ENCODE results near the gene SMARCD1.

The SMARCD1 gene

GRCh38 chr12:50059440-50060119, 25.6 kb upstream of the SMARCD1 start:
- H2AFZ ChIP-seq (ENCODE audit: low read depth, low read length, severe bottlenecking): no peak overlapping the region
- H3K79me2 ChIP-seq (ENCODE audit: insufficient read depth, low read length): no peaks in the 10 kb centered on the region
- no peaks in the 10 kb centered on the region for H3K36me3 ChIP-seq (ENCODE audit: low read length)
- no peak for TF ChIP-seq EZH2phosphoT487 (conservative IDR thresholded peaks at IDR 0.05; ENCODE audit: low read length)
- no peak for TF ChIP-seq CTCF (IDR thresholded peaks at IDR 0.05; ENCODE audit: insufficient read depth, low read length, poor library complexity, severe bottlenecking)
- H3K9me3 ChIP-seq (ENCODE audit: insufficient read depth, low read length): no peaks in the 10 kb centered on the region
- H3K9ac ChIP-seq (ENCODE audit: low read length): no peak overlapping the region
- H4K20me1 ChIP-seq (ENCODE audit: low read depth, low read length): no peaks in the 10 kb centered on the region
- no peaks in the 10 kb centered on the region for H3K27me3 ChIP-seq (ENCODE audit: low read length)
- no peak overlapping the region for H3K27ac ChIP-seq (ENCODE audit: low read depth, low read length)
- H3K4me2 ChIP-seq (ENCODE audit: low read depth, low read length, poor library complexity, severe bottlenecking): no peak overlapping the region
- H3K9me2 ChIP-seq (replicated peaks; ENCODE audit: insufficient read depth, low read length): no peaks in the 10 kb centered on the region
- no peak overlapping the region for H3K4me3 ChIP-seq (ENCODE audit: insufficient read depth, low read length, poor library complexity, severe bottlenecking)
- H3F3A ChIP-seq (ENCODE audit: insufficient read depth): no peaks in the 10 kb centered on the region

DNA sequence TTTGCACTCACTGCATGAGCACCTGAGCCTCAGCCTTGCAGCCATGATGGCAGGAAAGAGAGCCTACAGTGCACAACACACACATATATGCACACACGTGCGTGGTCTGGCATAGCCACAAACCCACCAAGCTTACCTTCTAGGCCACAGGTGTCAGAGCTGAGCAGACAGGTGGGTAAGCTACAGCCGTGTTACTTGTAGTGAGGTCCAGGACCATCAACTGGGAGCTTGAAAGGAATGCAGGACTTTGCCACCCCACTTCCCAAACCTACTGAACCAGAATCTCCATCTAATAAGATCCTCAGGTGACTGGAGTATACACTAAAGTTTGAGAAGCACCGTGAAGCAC, 25.0 kb upstream of the SMARCD1 start:
- H3K4me2 ChIP-seq (ENCODE audit: low read depth, low read length, poor library complexity, severe bottlenecking): no peak overlapping the region
- no peaks in the 10 kb centered on the region for H3K9me2 ChIP-seq (replicated peaks; ENCODE audit: insufficient read depth, low read length)
- H3K27ac ChIP-seq (ENCODE audit: low read depth, low read length): no peak overlapping the region
- no peaks in the 10 kb centered on the region for H4K20me1 ChIP-seq (ENCODE audit: low read depth, low read length)
- TF ChIP-seq EZH2phosphoT487 (conservative IDR thresholded peaks at IDR 0.05; ENCODE audit: low read length) (no peak), CTCF (IDR thresholded peaks at IDR 0.05; ENCODE audit: insufficient read depth, low read length, poor library complexity, severe bottlenecking) (no peak)
- H3K27me3 ChIP-seq (ENCODE audit: low read length): no peaks in the 10 kb centered on the region
- H3K79me2 ChIP-seq (ENCODE audit: insufficient read depth, low read length): no peaks in the 10 kb centered on the region
- no peak overlapping the region for H3K9ac ChIP-seq (ENCODE audit: low read length)
- H3F3A ChIP-seq (ENCODE audit: insufficient read depth): no peaks in the 10 kb centered on the region
- no peak overlapping the region for H2AFZ ChIP-seq (ENCODE audit: low read depth, low read length, severe bottlenecking)
- no peak overlapping the region for H3K4me3 ChIP-seq (ENCODE audit: insufficient read depth, low read length, poor library complexity, severe bottlenecking)
- no peaks in the 10 kb centered on the region for H3K36me3 ChIP-seq (ENCODE audit: low read length)
- no peaks in the 10 kb centered on the region for H3K9me3 ChIP-seq (ENCODE audit: insufficient read depth, low read length)

GRCh38 chr12:50061171-50061570, 24.0 kb upstream of the SMARCD1 start:
- Histone ChIP-seq H3K27me3 (ENCODE audit: low read length) (no peaks in the 10 kb centered on the region), H3K36me3 (ENCODE audit: low read length) (no peaks in the 10 kb centered on the region), H3K79me2 (ENCODE audit: insufficient read depth, low read length) (no peaks in the 10 kb centered on the region)

More at GRCh38 chr12:50061171-50061570, 24.0 kb upstream of the SMARCD1 start:
- Histone ChIP-seq H3K4me3 (ENCODE audit: insufficient read depth, low read length, poor library complexity, severe bottlenecking) (no peak overlapping the region), H3K9ac (ENCODE audit: low read length) (no peak overlapping the region), H3K27ac (ENCODE audit: low read depth, low read length) (no peak overlapping the region), H2AFZ (ENCODE audit: low read depth, low read length, severe bottlenecking) (no peak overlapping the region), H3K9me2 (replicated peaks; ENCODE audit: insufficient read depth, low read length) (no peaks in the 10 kb centered on the region), H3K9me3 (ENCODE audit: insufficient read depth, low read length) (no peaks in the 10 kb centered on the region), H3K4me2 (ENCODE audit: low read depth, low read length, poor library complexity, severe bottlenecking) (no peak overlapping the region), H4K20me1 (ENCODE audit: low read depth, low read length) (no peaks in the 10 kb centered on the region), H3F3A (ENCODE audit: insufficient read depth) (no peaks in the 10 kb centered on the region)
- TF ChIP-seq CTCF (IDR thresholded peaks at IDR 0.05; ENCODE audit: insufficient read depth, low read length, poor library complexity, severe bottlenecking) (no peak), EZH2phosphoT487 (conservative IDR thresholded peaks at IDR 0.05; ENCODE audit: low read length) (no peak)

Data from SU-DHL-6 (cell line).